ENCODE data around the gene ADH7. TPM values are rescaled to one million over a fixed set of nuclear protein-coding genes. Genes with fewer than 3 reads are reported as not detected.

The ADH7 gene
- total and polyA plus RNA-seq, 2 of the 8 experiments (the other 6 are each of a cell fraction or from before 2014, with no cell fraction given), result not detected

GRCh38 chr4:99436462-99436861 is 1.3 kb upstream of the ADH7 start (continued):
- TF ChIP-seq USF2 (IDR thresholded peaks at IDR 0.05; ENCODE audit: low read length) (no peak), JUND (IDR thresholded peaks at IDR 0.05; ENCODE audit: low read length) (no peak), NANOG (IDR thresholded peaks at IDR 0.05; ENCODE audit: insufficient read depth, low read depth, low read length, poor library complexity, severe bottlenecking) (no peak), TEAD4 (IDR thresholded peaks at IDR 0.05; ENCODE audit: low read depth, low read length) (no peak)

Data from H1 (cell line).